Stimulated activated memory B cell treated with anti-CD40 and anti-IgM and Interleukin-4, amounts not matched to agents 10 μg/mL and 1 μg/mL and 100 μg/mL, for 72 hours (primary cell): ENCODE measurements around the gene CAMK2B.

Experiments used
- ATAC-seq: fragments of 150-1000 bp; cut with Tn5 transposase; 2 replicates; pipeline ENCODE4 v1.10.0; 2021
- H3K27ac Mint-ChIP-seq: one replicate; pipeline ENCODE4 v1.8.0; 2022; ENCODE audit warnings: mild to moderate bottlenecking, mixed read lengths
- H3K27me3 Mint-ChIP-seq: one replicate; pipeline ENCODE4 v1.8.0; 2022; ENCODE audit warnings: mixed read lengths
- H3K36me3 Mint-ChIP-seq: one replicate; pipeline ENCODE4 v1.8.0; 2022; ENCODE audit warnings: mixed read lengths
- H3K4me1 Mint-ChIP-seq: one replicate; pipeline ENCODE4 v1.8.0; 2022; ENCODE audit warnings: mixed read lengths
- H3K4me3 Mint-ChIP-seq: one replicate; pipeline ENCODE4 v1.8.0; 2022; ENCODE audit warnings: mild to moderate bottlenecking, moderate library complexity, mixed read lengths
- H3K9me3 Mint-ChIP-seq: one replicate; pipeline ENCODE4 v1.8.0; 2022; ENCODE audit warnings: mixed read lengths

CAMK2B gene

GRCh38 chr7:44223362-44224079, 101.9 kb downstream of the CAMK2B start:
- peaks cover 48% of the 10 kb centered on the region for H3K27me3 Mint-ChIP-seq
- no peak for ATAC-seq
- H3K36me3 Mint-ChIP-seq: no peaks in the 10 kb centered on the region
- no peaks in the 10 kb centered on the region for H3K9me3 Mint-ChIP-seq
- H3K4me1 Mint-ChIP-seq: no peaks in the 10 kb centered on the region
- H3K4me3 Mint-ChIP-seq: no peak overlapping the region
- no peak overlapping the region for H3K27ac Mint-ChIP-seq

- H3K4me1 Mint-ChIP-seq: no peaks in the 10 kb centered on the region
- H3K36me3 Mint-ChIP-seq: no peaks in the 10 kb centered on the region
- no peaks in the 10 kb centered on the region for H3K9me3 Mint-ChIP-seq
- H3K27me3 Mint-ChIP-seq: peaks cover 48% of the 10 kb centered on the region
- no peak overlapping the region for H3K27ac Mint-ChIP-seq
- H3K4me3 Mint-ChIP-seq: no peak overlapping the region
- no peak for ATAC-seq
Measured at GRCh38 chr7:44222776-44223261, 102.6 kb downstream of the CAMK2B start.

GRCh38 chr7:44222074-44222473, 103.3 kb downstream of the CAMK2B start:
- Mint-ChIP-seq H3K27ac (no peak overlapping the region), H3K9me3 (no peaks in the 10 kb centered on the region), H3K36me3 (no peaks in the 10 kb centered on the region), H3K4me1 (no peaks in the 10 kb centered on the region), H3K4me3 (no peak overlapping the region), H3K27me3 (peaks cover 48% of the 10 kb centered on the region)
- ATAC-seq: no peak

GRCh38 chr7:44221231-44221791, 104.1 kb downstream of the CAMK2B start:
- no peak for ATAC-seq
- H3K27ac Mint-ChIP-seq: no peak overlapping the region
- no peaks in the 10 kb centered on the region for H3K36me3 Mint-ChIP-seq
- H3K27me3 Mint-ChIP-seq: peaks cover 45% of the 10 kb centered on the region
- H3K4me1 Mint-ChIP-seq: no peaks in the 10 kb centered on the region
- no peaks in the 10 kb centered on the region for H3K9me3 Mint-ChIP-seq
- no peak overlapping the region for H3K4me3 Mint-ChIP-seq

GRCh38 chr7:44220358-44221112, 104.9 kb downstream of the CAMK2B start:
- no peak overlapping the region for H3K27ac Mint-ChIP-seq
- H3K27me3 Mint-ChIP-seq: peaks cover 37% of the 10 kb centered on the region
- no peaks in the 10 kb centered on the region for H3K4me1 Mint-ChIP-seq
- no peak for ATAC-seq
- no peak overlapping the region for H3K4me3 Mint-ChIP-seq
- no peaks in the 10 kb centered on the region for H3K36me3 Mint-ChIP-seq
- H3K9me3 Mint-ChIP-seq: no peaks in the 10 kb centered on the region

GRCh38 chr7:44220046-44220357, 105.4 kb downstream of the CAMK2B start:
- H3K36me3 Mint-ChIP-seq: no peaks in the 10 kb centered on the region
- H3K4me3 Mint-ChIP-seq: no peak overlapping the region
- no peak overlapping the region for H3K27ac Mint-ChIP-seq
- ATAC-seq: no peak
- peaks cover 32% of the 10 kb centered on the region for H3K27me3 Mint-ChIP-seq
- no peaks in the 10 kb centered on the region for H3K9me3 Mint-ChIP-seq
- H3K4me1 Mint-ChIP-seq: no peaks in the 10 kb centered on the region

- peaks cover 3% of the 10 kb centered on the region for H3K4me1 Mint-ChIP-seq
- no peak overlapping the region for H3K27ac Mint-ChIP-seq
- H3K36me3 Mint-ChIP-seq: no peaks in the 10 kb centered on the region
- no peaks in the 10 kb centered on the region for H3K9me3 Mint-ChIP-seq
- H3K27me3 Mint-ChIP-seq: peaks cover 27% of the 10 kb centered on the region
- ATAC-seq: no peak
- H3K4me3 Mint-ChIP-seq: no peak overlapping the region
Measured at GRCh38 chr7:44219371-44220045, 105.9 kb downstream of the CAMK2B start.

GRCh38 chr7:44218418-44219201, 106.8 kb downstream of the CAMK2B start:
- no peaks in the 10 kb centered on the region for H3K9me3 Mint-ChIP-seq
- peaks cover 18% of the 10 kb centered on the region for H3K27me3 Mint-ChIP-seq
- peaks cover 12% of the 10 kb centered on the region for H3K4me1 Mint-ChIP-seq
- no peak overlapping the region for H3K4me3 Mint-ChIP-seq
- no peaks in the 10 kb centered on the region for H3K36me3 Mint-ChIP-seq
- ATAC-seq: no peak
- no peak overlapping the region for H3K27ac Mint-ChIP-seq

GRCh38 chr7:44217852-44218402, 107.5 kb downstream of the CAMK2B start:
- Mint-ChIP-seq H3K4me1 (peaks cover 14% of the 10 kb centered on the region), H3K36me3 (no peaks in the 10 kb centered on the region), H3K4me3 (no peak overlapping the region), H3K27me3 (peaks cover 12% of the 10 kb centered on the region), H3K27ac (no peak overlapping the region), H3K9me3 (no peaks in the 10 kb centered on the region)
- no peak for ATAC-seq

- H3K27me3 Mint-ChIP-seq: peaks cover 6% of the 10 kb centered on the region
- H3K36me3 Mint-ChIP-seq: peaks cover 6% of the 10 kb centered on the region
- ATAC-seq: no peak
- H3K27ac Mint-ChIP-seq: no peak overlapping the region
- no peaks in the 10 kb centered on the region for H3K9me3 Mint-ChIP-seq
- no peak overlapping the region for H3K4me3 Mint-ChIP-seq
- H3K4me1 Mint-ChIP-seq: peaks cover 14% of the 10 kb centered on the region
Measured at GRCh38 chr7:44217223-44217714, 108.1 kb downstream of the CAMK2B start.

- no peak overlapping the region for H3K27ac Mint-ChIP-seq
- H3K9me3 Mint-ChIP-seq: no peaks in the 10 kb centered on the region
- no peaks in the 10 kb centered on the region for H3K27me3 Mint-ChIP-seq
- ATAC-seq: no peak
- H3K36me3 Mint-ChIP-seq: peaks cover 11% of the 10 kb centered on the region
- H3K4me1 Mint-ChIP-seq: peaks cover 14% of the 10 kb centered on the region
- no peak overlapping the region for H3K4me3 Mint-ChIP-seq
Measured at GRCh38 chr7:44216521-44217222, 108.7 kb downstream of the CAMK2B start.

GRCh38 chr7:44216019-44216418, 109.4 kb downstream of the CAMK2B start:
- Mint-ChIP-seq H3K36me3 (peaks cover 15% of the 10 kb centered on the region), H3K4me3 (no peak overlapping the region), H3K27me3 (no peaks in the 10 kb centered on the region), H3K9me3 (no peaks in the 10 kb centered on the region), H3K4me1 (peaks cover 14% of the 10 kb centered on the region), H3K27ac (no peak overlapping the region)
- no peak for ATAC-seq

- H3K27me3 Mint-ChIP-seq: no peaks in the 10 kb centered on the region
- peaks cover 19% of the 10 kb centered on the region for H3K36me3 Mint-ChIP-seq
- H3K4me1 Mint-ChIP-seq: peaks cover 14% of the 10 kb centered on the region
- H3K27ac Mint-ChIP-seq: no peak overlapping the region
- ATAC-seq: no peak
- H3K9me3 Mint-ChIP-seq: no peaks in the 10 kb centered on the region
- no peak overlapping the region for H3K4me3 Mint-ChIP-seq
Measured at GRCh38 chr7:44215531-44215930, 109.9 kb downstream of the CAMK2B start.

GRCh38 chr7:44213877-44214388, 111.5 kb downstream of the CAMK2B start:
- ATAC-seq: peak; percentile 72
- Mint-ChIP-seq H3K36me3 (peaks cover 32% of the 10 kb centered on the region), H3K4me1 (peaks cover 14% of the 10 kb centered on the region), H3K27ac (peak overlapping the region; percentile 81), H3K4me3 (no peak overlapping the region), H3K27me3 (no peaks in the 10 kb centered on the region), H3K9me3 (no peaks in the 10 kb centered on the region)
